ENCODE results near the gene CADM3.

GRCh38 chr1:159152031-159152430 lies 19.4 kb upstream of the CADM3 start:
- TF ChIP-seq POLR2AphosphoS5 (IDR thresholded peaks at IDR 0.05; ENCODE audit: insufficient read depth in 1 of 2, low read depth in 1 of 2) (no peak), CTCF (IDR thresholded peaks at IDR 0.05) (no peak), POLR2A (IDR thresholded peaks at IDR 0.05) (no peak)
